Stimulated activated CD4-positive, alpha-beta T cell treated with anti-CD3 and anti-CD28 coated beads, Interleukin-4, amount 100 ng/mL, for 24 hours (primary cell): ENCODE data around the gene GINS1.
"Not testable (repeated sequence)": the region's sequence is repeated elsewhere in the genome, so short reads cannot be mapped to it uniquely, and the experiment has no call there.

Source experiments
- DNase-seq: peaks from one replicate; pipeline ENCODE4 v3.0.0-alpha.2; 2020

Gene GINS1

DNA sequence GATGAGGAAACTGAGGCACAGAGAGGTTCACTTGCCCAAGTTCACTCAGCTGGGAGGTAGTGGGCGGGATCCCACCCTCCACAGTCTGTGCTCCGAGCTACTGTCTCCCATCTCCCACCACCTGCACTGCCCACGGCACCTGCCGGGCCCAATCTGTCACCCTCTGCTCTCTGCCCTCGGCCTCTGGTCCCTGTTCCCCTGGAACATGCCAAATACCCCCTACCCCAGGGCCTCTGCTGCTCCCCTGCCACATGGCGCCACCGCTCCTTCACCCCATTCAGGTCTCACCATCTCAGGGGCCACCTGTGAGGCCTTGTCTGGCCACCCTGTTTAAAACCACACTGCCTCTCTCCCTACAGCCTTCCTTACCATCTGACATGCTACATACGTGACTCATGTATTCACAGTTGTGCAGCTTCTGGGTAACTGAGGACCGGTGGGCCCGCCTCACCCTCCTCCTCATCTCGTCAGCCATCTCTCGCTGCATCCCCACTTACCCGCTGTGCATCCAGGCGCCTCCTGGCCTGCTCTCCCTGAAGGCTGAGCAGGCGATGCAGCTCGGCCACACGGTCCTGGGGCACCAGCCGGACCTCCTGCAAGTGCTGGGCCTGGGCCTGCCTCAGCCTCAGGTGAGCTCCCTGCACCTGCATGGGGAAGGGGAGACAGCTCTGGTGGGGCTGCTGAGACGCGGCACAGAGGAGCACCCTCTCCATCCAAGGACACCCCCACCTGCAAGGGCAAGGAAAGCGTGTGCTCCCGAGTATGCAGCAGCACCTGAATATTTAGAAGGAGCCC is 50.6 kb downstream of the GINS1 start:
- no peak for DNase-seq

DNA sequence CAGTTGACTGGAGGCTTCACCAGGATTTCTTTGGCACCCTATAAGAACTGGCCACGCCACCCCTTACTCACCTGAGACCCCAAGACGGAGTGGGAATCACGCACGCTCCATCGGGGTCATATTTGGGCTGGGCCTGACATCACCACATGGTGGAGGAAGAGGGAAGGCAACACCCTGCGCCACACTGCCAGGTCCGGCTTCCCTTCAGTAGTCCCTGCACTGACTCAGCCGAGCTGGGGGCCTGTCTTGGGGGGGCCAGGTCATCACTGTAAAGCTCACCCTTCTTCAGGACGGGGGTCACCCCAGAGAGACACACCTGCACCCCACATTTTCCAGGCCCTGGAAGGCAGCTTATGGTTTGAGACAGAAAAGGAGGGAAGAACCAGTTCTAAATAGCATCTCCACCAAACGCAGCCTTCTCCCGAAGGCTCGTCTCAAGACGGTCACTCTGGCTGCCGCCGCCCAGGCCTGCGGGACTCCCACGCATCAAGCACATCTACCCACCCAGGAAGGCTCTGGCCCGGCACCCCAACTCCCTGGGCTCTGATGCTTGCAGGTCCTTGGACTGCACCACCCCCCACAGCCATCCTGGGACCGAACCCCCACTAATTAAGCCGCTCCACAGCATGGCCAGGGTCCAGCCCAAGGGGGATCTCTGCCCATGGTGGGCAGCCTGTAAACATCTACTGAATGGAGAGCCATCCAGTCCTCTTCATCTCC is 51.8 kb downstream of the GINS1 start:
- DNase-seq, result no peak

DNA sequence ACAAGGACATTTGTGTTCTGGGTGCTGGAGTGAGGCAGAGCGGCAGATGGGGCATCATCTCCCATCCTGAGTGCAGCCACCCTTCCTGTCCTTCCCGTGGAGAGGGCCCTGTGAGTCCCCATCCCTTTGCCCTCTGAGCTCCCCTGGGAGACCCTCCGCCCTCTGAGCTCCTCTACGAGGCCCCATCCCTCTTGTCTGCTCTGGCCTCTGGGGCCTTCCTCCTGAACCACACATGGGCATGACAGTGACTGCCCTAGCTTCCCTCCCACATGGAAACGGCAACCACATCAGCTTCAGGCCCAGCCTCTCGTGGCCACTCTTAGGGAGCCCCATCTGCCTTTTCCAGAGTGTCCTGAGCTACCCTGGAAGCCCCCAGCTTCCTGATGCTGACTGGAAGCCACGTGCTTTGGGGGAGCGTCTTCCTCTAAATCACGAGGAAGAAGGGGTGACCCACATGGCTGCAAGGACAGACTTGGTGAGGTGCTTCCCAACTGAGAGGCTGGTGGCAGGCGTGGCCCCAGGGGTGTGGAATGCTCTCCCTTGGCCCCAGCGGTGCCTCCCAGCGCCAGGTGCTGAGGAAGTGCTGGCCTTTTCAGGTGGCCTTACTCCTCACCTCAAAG is 52.6 kb downstream of the GINS1 start:
- no peak for DNase-seq

DNA sequence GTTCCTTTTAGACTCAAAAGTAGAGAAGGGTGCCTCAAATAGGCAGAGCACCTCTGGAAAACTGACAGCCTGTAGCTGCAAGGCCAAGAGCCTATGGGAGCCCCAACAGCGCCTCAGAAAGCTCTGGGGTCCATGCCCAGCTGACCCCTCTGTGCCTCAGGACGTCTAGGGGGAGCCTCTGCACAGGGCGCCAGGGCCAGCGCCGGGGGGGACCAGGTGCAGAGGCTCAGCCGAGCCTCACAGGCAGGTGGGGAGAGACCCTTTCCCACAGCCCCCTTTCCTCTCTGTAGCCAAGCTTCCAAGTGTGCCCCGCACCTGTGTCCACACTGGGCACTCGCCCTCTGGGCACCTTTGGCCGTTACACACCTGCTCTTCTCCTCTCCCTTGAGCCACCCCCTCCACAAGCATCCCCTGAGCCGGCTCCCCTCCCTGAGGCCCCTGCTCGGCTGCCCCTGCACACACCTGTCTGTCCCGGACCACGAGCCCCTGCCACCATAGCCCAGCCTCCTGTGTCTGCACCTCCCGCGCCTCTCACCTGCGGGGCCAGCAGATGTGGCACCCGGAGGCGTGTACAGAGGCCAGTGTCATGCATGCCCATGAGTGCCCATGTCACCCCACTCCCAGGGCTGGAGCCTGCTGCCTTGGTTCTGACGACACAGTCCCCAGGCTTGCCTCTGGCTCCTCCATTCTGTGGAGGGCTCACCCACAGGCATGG is 53.2 kb downstream of the GINS1 start:
- no peak for DNase-seq

- DNase-seq, result no peak
These were observed 53.8 kb downstream of the GINS1 start for GRCh38 chr20:25461281-25461650.

- no peak for DNase-seq
These were observed 54.5 kb downstream of the GINS1 start for GRCh38 chr20:25461786-25462545.

GRCh38 chr20:25464501-25465242 is 57.2 kb downstream of the GINS1 start:
- no peak for DNase-seq

DNA sequence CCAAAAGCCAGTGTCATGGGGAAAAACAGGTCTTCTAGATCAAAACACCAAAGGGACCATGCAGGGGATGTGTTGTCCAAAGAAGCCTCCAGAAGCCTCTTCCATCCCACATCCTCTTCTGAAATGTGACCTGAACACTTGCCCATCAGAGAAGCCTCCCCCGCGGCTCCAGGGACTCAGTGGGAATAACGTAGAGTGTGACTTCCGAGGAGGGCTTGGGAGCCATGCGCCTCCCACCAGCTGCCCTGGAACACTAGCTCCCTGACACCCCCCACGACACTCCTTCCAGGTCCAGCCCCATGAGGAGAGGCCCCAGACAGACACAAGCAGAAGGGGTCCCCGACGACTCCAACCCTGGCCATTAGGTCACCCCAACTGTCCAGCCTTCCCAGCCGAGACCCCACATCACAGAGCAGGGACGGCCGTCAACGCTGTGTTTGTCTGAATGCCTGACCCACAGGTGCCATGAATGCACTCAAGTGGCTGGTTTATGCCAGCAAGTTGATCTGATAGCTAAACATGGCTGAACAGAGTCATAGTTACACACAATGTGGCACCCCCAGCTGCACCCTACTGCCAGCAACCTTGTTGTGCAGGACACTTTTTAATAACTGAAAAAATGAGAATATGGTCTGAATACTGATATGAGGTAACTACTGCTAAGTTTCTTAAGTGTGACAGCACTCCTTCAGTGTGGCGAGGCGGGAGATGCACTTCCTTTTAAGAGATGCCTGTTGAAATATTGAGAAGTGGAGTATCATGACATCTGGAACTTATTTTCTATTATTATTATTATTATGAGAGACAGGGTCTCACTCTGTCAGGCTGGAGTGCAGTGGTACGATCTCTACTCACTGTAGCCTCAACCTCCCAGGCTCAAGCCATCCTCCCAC is 58.0 kb downstream of the GINS1 start:
- no peak for DNase-seq

- no peak for DNase-seq
These were observed 59.4 kb downstream of the GINS1 start for GRCh38 chr20:25466846-25467245.

GRCh38 chr20:25467441-25467840 is 60.0 kb downstream of the GINS1 start:
- no peak for DNase-seq

DNA sequence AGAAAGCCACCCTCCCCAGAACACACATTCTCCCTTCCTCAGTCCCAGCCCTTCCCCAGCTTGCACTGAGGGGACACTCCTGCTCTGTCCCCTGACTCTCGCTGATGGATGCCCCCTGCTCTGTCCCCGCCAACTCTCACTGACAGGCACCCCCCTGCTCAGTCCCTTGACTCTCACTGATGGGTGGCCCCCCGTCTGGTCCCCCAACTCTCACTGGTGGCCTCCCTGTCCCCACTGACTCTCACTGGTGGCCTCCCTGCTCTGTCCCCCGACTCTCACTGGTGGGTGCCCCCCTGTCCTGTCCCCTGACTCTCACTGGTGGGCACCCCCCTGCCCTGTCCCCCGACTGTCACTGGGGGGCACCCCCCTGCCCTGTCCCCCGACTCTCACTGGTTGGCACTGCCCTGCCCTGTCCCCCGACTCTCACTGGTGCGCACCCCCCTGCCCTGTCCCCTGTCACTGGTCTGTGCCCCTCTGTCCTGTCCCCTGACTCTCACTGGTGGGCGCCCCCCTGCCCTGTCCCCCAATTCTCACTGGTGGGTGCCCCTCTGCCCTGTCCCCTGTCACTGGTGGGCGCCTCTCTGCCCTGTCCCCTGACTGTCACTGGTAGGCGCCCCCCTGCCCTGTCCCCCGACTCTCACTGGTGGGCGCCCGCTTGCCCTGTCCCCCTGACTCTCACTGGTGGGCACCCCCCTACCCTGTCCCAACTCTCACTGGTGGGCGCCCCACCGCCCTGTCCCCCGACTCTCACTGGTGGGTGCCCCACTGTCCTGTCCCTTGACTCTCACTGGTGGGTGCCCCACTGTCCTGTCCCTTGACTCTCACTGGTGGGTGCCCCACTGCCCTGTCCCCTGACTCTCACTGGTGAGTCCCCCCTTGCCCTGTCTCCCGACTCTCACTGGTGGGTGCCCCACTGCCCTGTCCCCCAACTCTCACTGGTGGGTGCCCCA is 60.9 kb downstream of the GINS1 start:
- no peak for DNase-seq

DNA sequence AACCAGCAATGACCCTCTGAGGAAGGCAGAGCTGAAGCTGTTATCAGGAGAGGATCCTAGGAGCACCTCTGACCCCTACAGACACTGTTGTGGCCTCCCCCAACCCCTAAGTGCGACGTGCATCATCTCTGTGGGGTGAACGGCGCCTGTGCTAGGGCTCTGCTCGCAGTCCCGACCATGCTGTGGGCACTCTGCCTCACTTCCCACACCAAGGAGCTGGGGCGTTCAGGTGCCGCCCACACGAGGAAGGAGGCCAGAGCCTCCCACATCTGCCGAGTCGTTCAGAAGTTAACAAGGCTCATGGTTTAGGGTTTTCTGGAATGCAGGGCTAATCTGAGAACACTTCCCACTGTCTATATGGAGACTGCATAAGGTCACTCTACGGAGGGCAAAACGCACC is 62.1 kb downstream of the GINS1 start:
- DNase-seq, result no peak

GRCh38 chr20:25470045-25470444 is 62.6 kb downstream of the GINS1 start:
- DNase-seq, result peak; percentile 34

DNA sequence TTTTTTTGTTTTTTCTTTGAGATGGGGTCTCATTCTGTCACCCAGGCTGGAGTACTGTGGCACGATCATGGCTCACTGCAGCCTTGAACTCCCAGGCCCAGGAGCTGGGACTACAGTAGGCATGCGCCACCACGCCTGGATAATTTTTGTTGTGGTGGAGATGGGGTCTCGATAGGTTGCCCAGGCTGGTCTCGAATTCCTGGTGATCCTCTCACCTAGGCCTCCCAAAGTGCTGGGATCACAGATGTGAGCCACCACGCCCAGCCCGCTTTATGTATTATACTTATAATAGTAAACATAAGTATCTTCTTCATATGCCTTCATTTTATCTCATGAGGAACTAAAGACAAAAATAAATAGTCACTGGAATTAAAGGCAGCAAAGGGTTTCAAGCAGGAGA is 63.5 kb downstream of the GINS1 start:
- DNase-seq, result no peak

GRCh38 chr20:25473297-25473696 is 65.8 kb downstream of the GINS1 start:
- not testable (repeated sequence) for DNase-seq

- DNase-seq, result no peak
These were observed 68.9 kb downstream of the GINS1 start for GRCh38 chr20:25476106-25477013.

GRCh38 chr20:25477014-25477882 is 69.8 kb downstream of the GINS1 start:
- no peak for DNase-seq
